GM15510 (cell line): ENCODE data around the gene HAL.

Experiments
- POLR2A ChIP-seq: IDR thresholded peaks from 3 replicates; pipeline ENCODE4 v1.6.1; 2011; ENCODE audit warnings: borderline replicate concordance; ENCODE audit not compliant: insufficient read length; ENCODE audit errors: extremely low read depth

Gene HAL

GRCh38 chr12:95990136-95990535, 6.0 kb downstream of the HAL start:
- TF ChIP-seq POLR2A = no peak

DNA sequence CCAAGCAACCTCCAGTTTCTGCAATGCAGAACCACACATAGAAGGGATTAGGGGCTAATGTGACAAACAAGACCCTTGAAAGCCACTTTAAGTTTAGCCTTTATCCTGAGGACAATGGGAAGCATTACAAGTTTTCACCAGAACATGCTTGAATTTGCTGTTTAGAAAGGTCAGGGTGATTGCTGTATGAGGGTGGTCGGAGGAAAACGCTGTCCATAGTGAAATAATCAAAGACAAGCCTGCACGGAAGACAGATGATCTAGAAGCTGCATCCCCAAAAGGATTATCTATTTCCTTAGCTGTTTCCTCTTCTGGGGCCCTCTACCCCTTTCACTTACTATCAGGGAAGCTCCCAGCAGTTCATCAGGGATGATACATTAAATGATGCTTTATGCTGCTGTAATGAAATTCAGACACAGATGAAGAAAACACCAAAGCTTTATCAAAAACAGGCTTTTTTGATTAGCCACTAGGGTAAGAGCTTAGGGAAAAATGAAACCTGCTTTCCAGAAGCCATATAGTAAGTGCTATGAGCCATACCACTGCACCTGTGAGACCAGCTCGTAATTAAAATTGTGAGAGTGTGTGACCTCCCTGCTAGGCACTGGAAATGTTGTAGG, 6.5 kb downstream of the HAL start:
- no peak for TF ChIP-seq POLR2A

DNA sequence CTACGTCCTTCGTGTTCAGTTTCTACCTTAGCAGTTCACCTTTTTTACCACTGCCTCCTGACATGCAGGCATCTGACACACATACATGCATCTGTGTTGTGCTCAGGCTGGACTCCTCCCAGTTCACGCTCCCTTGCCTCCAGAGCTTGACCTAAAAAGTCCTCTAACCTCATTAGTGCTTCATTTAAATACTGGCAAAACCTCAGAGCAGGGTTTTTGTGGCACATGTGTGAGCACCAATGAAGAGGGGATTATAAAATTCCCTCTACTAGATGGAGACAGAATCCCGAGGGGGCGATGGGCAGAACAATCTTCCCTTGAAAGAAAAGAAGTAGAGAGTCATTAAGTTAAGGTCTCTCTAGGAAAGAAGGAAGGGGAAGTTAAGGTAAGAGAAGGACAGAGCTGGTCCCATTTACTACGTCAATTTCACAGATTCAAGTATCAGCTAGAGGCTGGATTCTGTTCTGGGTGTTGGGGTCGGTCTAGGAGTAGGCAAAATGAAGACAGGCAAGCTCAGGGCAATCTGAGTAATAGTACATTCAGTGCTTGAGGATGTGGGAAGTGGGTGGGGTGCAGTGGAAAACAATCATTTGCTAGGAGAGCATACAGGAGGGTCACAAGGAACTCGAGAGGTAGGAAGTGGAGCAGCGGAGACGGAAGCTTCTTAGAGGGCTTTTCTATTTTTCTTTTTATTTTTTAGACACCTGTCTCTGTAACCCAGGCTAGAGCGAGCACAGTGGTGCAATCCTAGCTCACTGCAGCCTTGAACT, 7.5 kb downstream of the HAL start:
- TF ChIP-seq POLR2A = no peak

DNA sequence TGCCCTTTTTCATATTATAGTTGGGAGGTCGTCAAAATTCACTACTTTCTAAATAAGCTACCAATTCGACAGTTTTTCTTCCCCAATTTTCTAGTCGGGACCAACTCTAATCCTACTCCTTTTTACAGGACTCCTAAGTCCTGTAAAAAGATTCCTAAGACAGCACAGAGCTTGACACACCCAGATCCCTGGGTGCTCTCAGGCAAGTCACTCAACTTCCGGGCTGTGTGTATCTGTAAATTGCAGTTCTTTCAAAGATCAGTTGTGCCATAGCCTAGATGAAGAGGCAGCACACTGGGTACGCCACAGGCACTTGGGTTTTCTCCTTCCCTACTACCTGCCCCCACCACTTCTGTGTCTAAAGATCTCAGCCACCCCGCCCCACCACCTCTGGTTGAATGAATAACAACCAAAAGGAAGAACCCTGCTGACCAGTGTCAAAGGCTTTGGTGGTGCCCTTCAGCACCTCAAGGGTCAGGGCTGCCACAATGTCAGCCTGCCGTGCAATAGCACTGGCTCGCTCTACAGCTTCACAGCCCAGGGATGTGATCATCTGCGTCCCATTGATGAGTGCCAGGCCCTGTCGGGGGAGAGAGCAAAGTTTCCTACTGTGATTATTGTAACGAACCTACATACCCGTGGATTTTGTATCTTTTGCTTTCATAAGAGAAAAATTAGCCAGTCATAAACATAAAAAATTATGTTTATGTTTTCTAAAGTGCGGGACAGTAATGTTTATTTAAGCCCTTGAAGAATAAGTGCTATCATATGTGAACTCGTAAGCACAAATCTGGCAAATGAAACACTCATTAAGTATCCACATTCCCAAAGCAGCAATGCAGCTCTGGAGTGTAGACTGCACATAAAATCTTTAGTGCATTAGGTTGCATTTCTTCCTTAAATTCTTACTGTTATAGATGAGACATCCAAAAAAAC, 9.2 kb downstream of the HAL start:
- TF ChIP-seq POLR2A = no peak

DNA sequence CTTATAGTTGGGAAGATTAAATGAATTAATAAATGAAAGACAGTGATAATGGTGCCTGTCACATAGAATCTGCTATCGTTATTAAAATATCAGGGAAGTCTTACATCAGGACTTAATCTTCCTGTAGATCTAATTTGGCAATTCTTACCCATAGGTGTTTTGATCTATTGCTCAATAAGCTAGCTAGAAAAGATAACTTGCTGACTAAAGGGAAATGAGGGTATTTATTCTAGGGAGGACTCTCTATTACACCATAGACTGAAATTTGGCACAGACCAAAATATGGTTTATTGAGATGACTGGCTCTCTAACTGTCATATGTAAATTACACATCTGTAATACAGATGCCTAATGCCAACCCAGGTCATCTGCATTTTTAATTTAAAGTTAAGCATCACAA, 11.5 kb downstream of the HAL start:
- TF ChIP-seq POLR2A = no peak

GRCh38 chr12:95982602-95983001, 13.5 kb downstream of the HAL start:
- TF ChIP-seq POLR2A = no peak

DNA sequence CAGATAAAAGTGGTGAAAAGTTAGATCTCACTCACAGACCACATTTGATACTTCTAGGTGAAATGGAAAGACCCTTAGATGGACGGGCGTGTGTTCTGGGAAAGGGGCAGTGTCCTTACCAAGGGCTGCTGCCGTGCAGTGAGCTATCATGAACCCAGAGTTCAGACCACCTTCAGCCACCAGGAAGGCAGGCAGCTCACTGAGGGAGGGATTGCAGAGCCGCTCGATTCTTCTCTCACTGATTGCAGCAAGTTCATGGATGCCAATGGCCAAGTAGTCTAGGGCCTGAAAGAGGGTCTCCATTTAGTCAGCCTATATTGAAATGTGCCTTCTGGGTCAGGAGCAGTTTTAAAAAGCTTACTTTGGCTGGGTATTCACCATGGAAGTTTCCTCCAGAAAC, 15.7 kb downstream of the HAL start:
- no peak for TF ChIP-seq POLR2A

- no peak for TF ChIP-seq POLR2A
Measured at GRCh38 chr12:95978774-95979173, 17.4 kb downstream of the HAL start.

DNA sequence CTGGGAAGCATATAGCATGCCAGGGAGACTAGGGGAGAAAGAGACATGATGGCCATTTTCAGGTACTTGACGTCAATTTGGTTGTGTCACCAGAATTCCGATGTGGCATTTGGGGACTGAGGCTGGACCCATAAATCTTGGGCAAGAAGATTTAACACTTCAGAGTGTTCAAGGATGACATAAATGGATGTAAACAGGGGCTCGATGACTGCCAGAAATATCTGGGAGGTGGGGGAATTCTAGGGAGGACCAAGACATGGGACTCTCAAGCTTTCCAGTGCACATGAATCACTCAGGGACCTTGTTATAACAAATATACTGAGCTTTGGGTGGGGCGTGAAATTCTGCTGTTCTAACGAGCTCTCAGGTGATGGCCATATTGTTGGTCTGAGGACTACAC, 17.8 kb downstream of the HAL start:
- TF ChIP-seq POLR2A = no peak

DNA sequence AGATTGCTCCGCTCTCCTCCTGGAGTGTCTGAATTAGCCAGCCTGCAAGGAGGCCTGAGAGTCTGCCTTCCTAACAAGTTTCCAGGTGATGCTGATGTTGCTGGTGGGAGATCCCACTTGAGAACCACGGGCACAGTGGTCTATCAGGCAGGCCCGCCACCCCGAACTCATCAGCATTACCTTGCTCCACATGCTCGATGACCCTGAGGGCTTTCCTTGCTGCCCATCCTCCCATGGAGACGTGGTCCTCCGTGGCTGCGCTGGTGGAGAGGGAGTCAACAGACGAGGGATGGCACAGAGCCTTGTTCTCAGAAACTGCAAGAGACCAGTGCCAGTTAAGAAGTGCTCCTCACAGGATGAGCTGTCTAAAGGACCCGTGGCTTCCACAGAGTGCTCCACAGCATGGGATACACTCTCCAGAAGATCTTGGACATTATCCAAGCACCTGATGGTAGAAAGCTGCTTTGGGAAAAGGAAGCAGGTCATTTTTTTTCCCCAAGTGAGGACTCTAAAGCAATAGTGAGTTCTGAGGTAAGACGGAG, 18.3 kb downstream of the HAL start:
- TF ChIP-seq POLR2A = no peak

DNA sequence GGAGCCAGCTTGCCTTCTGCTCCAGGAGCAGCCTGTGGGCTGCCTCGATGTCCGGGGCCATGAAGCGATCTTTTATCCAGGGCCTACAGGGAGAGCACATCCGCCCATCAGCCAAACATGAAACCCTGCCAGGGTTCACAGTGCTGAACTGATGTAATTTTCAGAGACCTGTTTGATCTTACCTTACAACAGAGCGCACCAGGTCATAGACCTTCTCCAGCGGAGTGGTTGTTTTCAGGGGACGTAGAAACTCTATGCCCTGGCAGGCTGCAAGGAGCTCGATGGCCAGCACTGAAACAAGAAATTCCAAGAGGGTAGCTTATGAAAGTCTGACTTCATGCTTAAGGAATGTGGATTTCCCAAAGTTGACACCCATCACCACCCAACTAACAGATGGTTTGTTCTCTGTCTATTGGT, 19.7 kb downstream of the HAL start:
- TF ChIP-seq POLR2A = no peak

DNA sequence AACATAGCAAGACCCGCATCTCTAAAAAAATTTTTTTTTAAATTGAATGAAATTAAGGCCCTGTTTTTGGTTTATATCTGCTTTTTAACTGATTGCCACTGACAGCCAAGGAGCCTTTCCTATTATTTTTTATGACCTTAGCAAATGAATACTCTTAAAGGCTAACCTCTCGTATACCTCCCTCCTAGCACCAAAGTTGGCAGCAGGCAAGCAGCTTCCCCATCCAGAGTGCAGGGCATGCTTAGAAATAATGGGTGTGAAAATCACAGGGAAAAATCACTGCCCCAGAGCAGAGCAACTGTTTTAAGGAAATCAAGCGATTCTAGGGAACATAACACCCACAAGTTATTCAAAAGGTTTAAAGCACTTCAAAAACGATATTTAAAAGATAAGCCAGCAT, 20.7 kb downstream of the HAL start:
- no peak for TF ChIP-seq POLR2A

- no peak for TF ChIP-seq POLR2A
Measured at GRCh38 chr12:95974358-95974757, 21.8 kb downstream of the HAL start.

DNA sequence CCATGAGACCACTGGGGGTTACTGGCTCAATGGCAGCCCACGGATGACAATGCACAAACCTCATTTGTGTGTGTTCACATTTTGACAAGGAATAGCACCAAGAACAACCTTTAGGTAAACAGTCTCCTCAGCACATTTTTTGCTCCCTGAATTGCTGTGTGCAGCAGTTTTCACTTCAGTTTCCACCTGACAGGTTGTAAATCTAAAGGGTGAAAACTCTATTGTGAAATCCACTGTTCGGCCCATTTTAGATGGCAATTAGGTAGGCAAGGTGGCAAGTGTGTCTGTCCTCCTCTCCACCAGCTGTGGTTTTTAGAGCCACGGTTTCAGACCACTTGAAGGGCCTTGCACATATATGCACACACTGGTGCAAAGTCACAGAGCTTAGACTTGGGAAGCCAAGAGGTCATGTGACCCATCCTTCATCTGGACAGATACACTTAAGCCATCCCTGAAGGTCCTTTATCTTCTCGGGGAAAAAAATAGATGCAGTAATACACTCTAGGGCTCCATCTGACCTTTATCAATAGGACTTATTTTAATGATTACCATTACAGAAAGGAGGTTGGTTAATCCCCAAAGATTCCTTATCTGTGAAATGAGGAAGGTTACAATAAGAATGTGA, 23.2 kb downstream of the HAL start:
- no peak for TF ChIP-seq POLR2A

DNA sequence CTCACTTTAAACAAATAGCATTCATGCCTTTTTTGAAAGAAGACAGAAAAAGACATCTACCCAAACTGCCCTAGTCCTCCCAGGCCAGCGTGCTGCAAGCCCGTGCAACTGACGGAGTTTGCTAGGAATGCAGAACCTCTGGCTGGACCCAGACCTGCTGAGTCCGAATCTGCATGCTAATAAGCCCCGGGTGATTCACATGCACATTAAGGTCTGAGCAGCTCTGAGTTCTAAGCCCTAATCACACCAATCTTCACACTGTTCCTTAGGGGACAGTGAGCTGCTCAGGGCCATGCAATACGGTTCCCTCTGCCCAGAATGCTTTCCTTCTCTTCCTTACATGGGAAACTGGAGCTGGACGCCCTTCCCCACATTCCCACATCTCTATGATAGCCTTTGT, 25.2 kb downstream of the HAL start:
- TF ChIP-seq POLR2A = no peak

- TF ChIP-seq POLR2A = no peak
Measured at GRCh38 chr12:95967301-95967700, 28.8 kb downstream of the HAL start.
